Endothelial cell of umbilical vein (primary cell): ENCODE data around the gene ATL1. TPM values are rescaled to one million over a fixed set of nuclear protein-coding genes. Genes with fewer than 3 reads are reported as not detected.
"Not testable (repeated sequence)": the region's sequence is repeated elsewhere in the genome, so short reads cannot be mapped to it uniquely, and the experiment has no call there.

ENCODE experiments used
- BruUV-seq: library from RNA; stranded (reverse); fragments of 400-500 nt; replicated peaks from 2 replicates; lab custom pipeline; 2021; lab: Mats Ljungman, UMichigan
- CTCF ChIA-PET: fragments of 300-600, 350-600 bp; sonication (Branson Sonifier 250); formaldehyde crosslinking; loops from one replicate; lab custom pipeline; 2021; ENCODE audit warnings: antibody characterized with exemption, inconsistent platforms; lab: Charles Lee
- POLR2A ChIA-PET: fragments of 300-600, 350-600 bp; sonication (Branson Sonifier 250); formaldehyde crosslinking; loops from one replicate; lab custom pipeline; 2021; ENCODE audit warnings: antibody characterized with exemption, inconsistent platforms; lab: Charles Lee
- DNase-seq: peaks from one replicate; pipeline ENCODE4 v3.0.0-alpha.2; 2011; ENCODE audit warnings: low read depth, low spot score
- FAIRE-seq: peaks from 2 replicates; lab custom pipeline; 2011; peaks lifted over from hg19 to GRCh38; lab: Jason Lieb, UNC
- H2AFZ ChIP-seq: 2 replicates; pipeline ENCODE4 v1.6.0; 2012; ENCODE audit warnings: low read depth, low read length, control low read depth, inconsistent platforms
- H3K27ac ChIP-seq: 2 replicates; pipeline ENCODE4 v1.5.1; 2011; ENCODE audit warnings: low read depth, mild to moderate bottlenecking, control low read depth, low read length, moderate library complexity; ENCODE audit not compliant: insufficient read depth
- H3K27me3 ChIP-seq, 2 experiments: 2 replicates each; pipeline versions ENCODE4 v1.6.0 to v1.6.1; 2011; ENCODE audit warnings: low read length in 2 of 2, mixed read lengths in 1 of 2; ENCODE audit not compliant: control insufficient read depth in 2 of 2, insufficient read depth in 2 of 2
- H3K36me3 ChIP-seq, 2 experiments: 2 replicates in 1 of 2; 3 replicates in 1 of 2; pipeline ENCODE4 v1.5.1; 2011; ENCODE audit warnings: low read length in 2 of 2, mild to moderate bottlenecking in 1 of 2, moderate library complexity in 1 of 2; ENCODE audit not compliant: control insufficient read depth in 2 of 2, insufficient read depth in 2 of 2; ENCODE audit errors: extremely low read depth in 1 of 2
- H3K4me1 ChIP-seq: 3 replicates; pipeline ENCODE4 v1.5.1; 2011; ENCODE audit warnings: mild to moderate bottlenecking, low read length; ENCODE audit not compliant: control insufficient read depth, insufficient read depth; ENCODE audit errors: extremely low read depth
- H3K4me2 ChIP-seq: 2 replicates; pipeline ENCODE4 v1.6.1; 2011; ENCODE audit warnings: low read length, control low read depth, mixed read lengths; ENCODE audit not compliant: insufficient read depth
- H3K4me3 ChIP-seq, 3 experiments: fragments of 200-600 bp in 1 of 3; sonication (generic), shearing (Covaris generic) in 1 of 3; replicated peaks in 1 of 3; 2 replicates each; pipeline ENCODE4 v1.5.1; 2011 to 2016; ENCODE audit warnings: control low read depth in 3 of 3, low read length in 3 of 3, mild to moderate bottlenecking in 2 of 3, inconsistent platforms in 1 of 3, low read depth in 1 of 3, moderate library complexity in 1 of 3; ENCODE audit not compliant: insufficient read depth in 1 of 3
- H3K79me2 ChIP-seq: 2 replicates; pipeline ENCODE4 v1.6.0; 2012; ENCODE audit warnings: low read length, inconsistent platforms; ENCODE audit not compliant: control insufficient read depth, insufficient read depth
- H3K9ac ChIP-seq: replicated peaks from 2 replicates; pipeline ENCODE3; 2011; ENCODE audit warnings: low read length, control low read depth; ENCODE audit not compliant: insufficient read depth; ENCODE audit errors: extremely low read depth
- H3K9me1 ChIP-seq: replicated peaks from 3 replicates; pipeline ENCODE4 v1.6.0; 2011; ENCODE audit warnings: mild to moderate bottlenecking, low read length; ENCODE audit not compliant: control insufficient read depth, insufficient read depth; ENCODE audit errors: extremely low read depth
- H3K9me3 ChIP-seq: replicated peaks from 2 replicates; pipeline ENCODE4 v1.5.1; 2012; ENCODE audit warnings: low read length, inconsistent platforms; ENCODE audit not compliant: control insufficient read depth, insufficient read depth
- H4K20me1 ChIP-seq: replicated peaks from 2 replicates; pipeline ENCODE3; 2011; ENCODE audit warnings: mild to moderate bottlenecking, low read length; ENCODE audit not compliant: control insufficient read depth, insufficient read depth; ENCODE audit errors: extremely low read depth
- CTCF ChIP-seq, 2 donors: IDR thresholded peaks; 1 replicate in 1 of 2; 2 replicates in 1 of 2; pipeline ENCODE4 v1.5.1; 2011; ENCODE audit warnings: low read length in 2 of 2, mild to moderate bottlenecking in 2 of 2, moderate library complexity in 2 of 2, control low read depth in 1 of 2, inconsistent platforms in 1 of 2, low read depth in 1 of 2; ENCODE audit not compliant: insufficient read depth in 1 of 2; ENCODE audit errors: extremely low read depth in 1 of 2
- EZH2 ChIP-seq: IDR thresholded peaks from 2 replicates; pipeline ENCODE4 v1.6.1; 2012; ENCODE audit warnings: borderline replicate concordance, low read depth, mild to moderate bottlenecking, moderate library complexity, low read length, inconsistent platforms; ENCODE audit not compliant: severe bottlenecking
- FOS ChIP-seq: IDR thresholded peaks from 2 replicates; pipeline ENCODE4 v1.6.1; 2011; ENCODE audit warnings: mild to moderate bottlenecking, low read length, moderate library complexity, borderline replicate concordance; ENCODE audit not compliant: insufficient read depth
- GATA2 ChIP-seq: IDR thresholded peaks from 2 replicates; pipeline ENCODE4 v1.7.0; 2011; ENCODE audit warnings: low read depth, mild to moderate bottlenecking, moderate library complexity, mixed read lengths, low read length; ENCODE audit not compliant: insufficient read length, insufficient read depth
- JUN ChIP-seq: IDR thresholded peaks from 2 replicates; pipeline ENCODE4 v1.6.1; 2011; ENCODE audit warnings: borderline replicate concordance, low read depth; ENCODE audit not compliant: insufficient read length, insufficient read depth
- MAX ChIP-seq: IDR thresholded peaks from 2 replicates; pipeline ENCODE4 v1.6.1; 2011; ENCODE audit not compliant: insufficient read depth, insufficient read length
- MYC ChIP-seq: IDR thresholded peaks from one replicate; pipeline ENCODE4 v1.6.1; 2011; ENCODE audit warnings: mild to moderate bottlenecking, low read depth, low read length
- POLR2A ChIP-seq: IDR thresholded peaks from 2 replicates; pipeline ENCODE4 v1.6.1; 2012; ENCODE audit warnings: low read depth, mild to moderate bottlenecking, control low read depth, low read length
- POLR2AphosphoS5 ChIP-seq: IDR thresholded peaks from 2 replicates; pipeline ENCODE4 v1.6.1; 2012; ENCODE audit warnings: low read depth, mild to moderate bottlenecking, control low read depth, low read length, moderate library complexity; ENCODE audit not compliant: insufficient read depth
- dilution Hi-C: fragments of 300-500 bp; cut with MboI; formaldehyde crosslinking; loops from one replicate; pipeline ENCODE4 v1.15.0; 2019; ENCODE audit warnings: low sequenced_read_pairs; ENCODE audit not compliant: extremely low pct_ligation_motif_present
- intact Hi-C: fragments of 100-400 bp; cut with micrococcal nuclease; formaldehyde crosslinking; loops from one replicate; pipeline ENCODE4 v1.10.0; 2022
- polyA plus RNA-seq, 4 experiments: library from polyadenylated mRNA; depleted of rRNA in 3 of 4; stranded (reverse) in 3 of 4; unstranded in 1 of 4; fragments of >200 nt; gene quantifications; 2 replicates each; pipeline versions ENCODE4 v1.2.1 to v1.2.3, GENCODE V29; 2011 to 2012; ENCODE audit warnings: missing spikeins in 1 of 4
- total RNA-seq: library from RNA; stranded (reverse); gene quantifications from 2 replicates; pipeline ENCODE4 v1.2.3, GENCODE V29; 2021

The ATL1 gene
- total and polyA plus RNA-seq, 2 donors (not counting 3 experiments of a cell fraction or from before 2014, with no cell fraction given) = 1.1 to 5.1 TPM

GRCh38 chr14:50659327-50659974, 99.5 kb downstream of the ATL1 start:
- TF ChIP-seq FOS (no peak), POLR2AphosphoS5 (no peak), JUN (no peak), CTCF (IDR thresholded peaks at IDR 0.05; ENCODE audit: extremely low read depth in 1 of 2, insufficient read depth in 1 of 2, low read depth in 1 of 2, low read length in 2 of 2) (no peak), MAX (no peak), MYC (no peak), EZH2 (no peak), GATA2 (peak; percentile 39), POLR2A (no peak)
- no peaks in the 10 kb centered on the region for H3K27me3 ChIP-seq
- H3K4me3 ChIP-seq = no peak overlapping the region
- FAIRE-seq (peak; percentile 4), DNase-seq (peak; percentile 52)
- H3K9me3 ChIP-seq = no peaks in the 10 kb centered on the region
- dilution Hi-C loops = no loop called here
- H4K20me1 ChIP-seq = no peaks in the 10 kb centered on the region
- CTCF ChIA-PET = interaction anchor here (0.6 to 2.3 kb wide), 5 partner anchors 18 to 109 kb away, joined by 3 to 15 read pairs (median 3); no protein-coding TSS in a partner anchor
- POLR2A ChIA-PET = interaction anchor here (1.7 kb wide), 1 partner anchor 9 kb away, joined by 6 read pairs; the partner anchor contains the start of gene SAV1
- H3K4me2 ChIP-seq = peak overlapping the region; percentile 90
- peaks cover 30% of the 10 kb centered on the region for H3K79me2 ChIP-seq
- no TSS peak for BruUV-seq
- H2AFZ ChIP-seq = no peak overlapping the region
- peaks cover 26% of the 10 kb centered on the region for H3K4me1 ChIP-seq
- intact Hi-C loops = no loop called here
- H3K9me1 ChIP-seq = no peaks in the 10 kb centered on the region
- no peak overlapping the region for H3K9ac ChIP-seq
- peak overlapping the region; percentile 22 for H3K27ac ChIP-seq
- H3K36me3 ChIP-seq = no peaks in the 10 kb centered on the region

GRCh38 chr14:50664579-50664978, 104.6 kb downstream of the ATL1 start:
- H3K27me3 ChIP-seq, POLR2A ChIA-PET, dilution Hi-C loops, H3K9ac ChIP-seq, FAIRE-seq, H4K20me1 ChIP-seq, H3K36me3 ChIP-seq, H3K4me3 ChIP-seq, CTCF ChIA-PET, H3K4me2 ChIP-seq, H3K9me3 ChIP-seq, BruUV-seq, H3K9me1 ChIP-seq, H2AFZ ChIP-seq, H3K27ac ChIP-seq, DNase-seq: not testable (repeated sequence)
- peaks cover 38% of the 10 kb centered on the region for H3K79me2 ChIP-seq
- intact Hi-C loops = loop anchor here (10.0 kb wide), 1 partner anchor 1890 kb away; the partner anchor contains the start of genes GPR137C and TXNDC16
- H3K4me1 ChIP-seq = peaks cover 22% of the 10 kb centered on the region
